Endothelial cell of umbilical vein (primary cell): Measurements from ENCODE around the gene TXNRD2.

ENCODE experiments used
- CTCF ChIP-seq, 2 donors: IDR thresholded peaks; 1 replicate in 1 of 2; 2 replicates in 1 of 2; pipeline ENCODE4 v1.5.1; 2011; ENCODE audit warnings: low read length in 2 of 2, mild to moderate bottlenecking in 2 of 2, moderate library complexity in 2 of 2, control low read depth in 1 of 2, inconsistent platforms in 1 of 2, low read depth in 1 of 2; ENCODE audit not compliant: insufficient read depth in 1 of 2; ENCODE audit errors: extremely low read depth in 1 of 2
- EZH2 ChIP-seq: IDR thresholded peaks from 2 replicates; pipeline ENCODE4 v1.6.1; 2012; ENCODE audit warnings: borderline replicate concordance, low read depth, mild to moderate bottlenecking, moderate library complexity, low read length, inconsistent platforms; ENCODE audit not compliant: severe bottlenecking
- FOS ChIP-seq: IDR thresholded peaks from 2 replicates; pipeline ENCODE4 v1.6.1; 2011; ENCODE audit warnings: mild to moderate bottlenecking, low read length, moderate library complexity, borderline replicate concordance; ENCODE audit not compliant: insufficient read depth
- GATA2 ChIP-seq: IDR thresholded peaks from 2 replicates; pipeline ENCODE4 v1.7.0; 2011; ENCODE audit warnings: low read depth, mild to moderate bottlenecking, moderate library complexity, mixed read lengths, low read length; ENCODE audit not compliant: insufficient read length, insufficient read depth
- JUN ChIP-seq: IDR thresholded peaks from 2 replicates; pipeline ENCODE4 v1.6.1; 2011; ENCODE audit warnings: borderline replicate concordance, low read depth; ENCODE audit not compliant: insufficient read length, insufficient read depth
- MAX ChIP-seq: IDR thresholded peaks from 2 replicates; pipeline ENCODE4 v1.6.1; 2011; ENCODE audit not compliant: insufficient read depth, insufficient read length
- MYC ChIP-seq: IDR thresholded peaks from one replicate; pipeline ENCODE4 v1.6.1; 2011; ENCODE audit warnings: mild to moderate bottlenecking, low read depth, low read length
- POLR2A ChIP-seq: IDR thresholded peaks from 2 replicates; pipeline ENCODE4 v1.6.1; 2012; ENCODE audit warnings: low read depth, mild to moderate bottlenecking, control low read depth, low read length
- POLR2AphosphoS5 ChIP-seq: IDR thresholded peaks from 2 replicates; pipeline ENCODE4 v1.6.1; 2012; ENCODE audit warnings: low read depth, mild to moderate bottlenecking, control low read depth, low read length, moderate library complexity; ENCODE audit not compliant: insufficient read depth

GRCh38 chr22:19846620-19847344 lies 94.8 kb downstream of the TXNRD2 start:
- TF ChIP-seq POLR2A (no peak), CTCF (IDR thresholded peaks at IDR 0.05; ENCODE audit: extremely low read depth in 1 of 2, insufficient read depth in 1 of 2, low read depth in 1 of 2, low read length in 2 of 2) (no peak), POLR2AphosphoS5 (no peak), EZH2 (no peak), MAX (no peak), JUN (no peak), GATA2 (no peak), MYC (no peak), FOS (no peak)
